Uterus (tissue), 2 donors: ENCODE results near the gene CAMKV.

Experiments
- CTCF ChIP-seq, 4 experiments: fragments of 200-600 bp in 2 of 4; fragments of 450-650 bp in 2 of 4; sonication (generic) in 2 of 4; IDR thresholded peaks; one replicate each; pipeline ENCODE4 v1.5.1; 2016 to 2019; ENCODE audit warnings: antibody characterized with exemption in 4 of 4, mild to moderate bottlenecking in 2 of 4, moderate library complexity in 1 of 4
- POLR2A ChIP-seq, 2 donors: fragments of 450-650 bp; IDR thresholded peaks; one replicate each; pipeline ENCODE4 v1.6.1; 2016; ENCODE audit warnings: antibody characterized with exemption in 2 of 2, mild to moderate bottlenecking in 1 of 2, moderate library complexity in 1 of 2

- TF ChIP-seq POLR2A (IDR thresholded peaks at IDR 0.05) (no peak), CTCF (IDR thresholded peaks at IDR 0.05) (no peak)
These were observed 6.9 kb upstream of the CAMKV start for GRCh38 chr3:49876567-49876966.
